Umbilical cord (tissue), 2 donors: Measurements from ENCODE around the gene GNG12. TPM values are rescaled to one million over a fixed set of nuclear protein-coding genes. Genes with fewer than 3 reads are reported as not detected.
"Not testable (repeated sequence)": the region's sequence is repeated elsewhere in the genome, so short reads cannot be mapped to it uniquely, and the experiment has no call there.

Source experiments
- DNase-seq: peaks from one replicate; pipeline ENCODE4 v3.0.0-alpha.2; 2015; ENCODE audit warnings: low spot score
- total RNA-seq: library from RNA; depleted of rRNA; stranded (reverse); fragments of >200 nt; gene quantifications from one replicate; pipeline ENCODE4 v1.2.3, GENCODE V29; 2014; ENCODE audit warnings: low replicate concordance; ENCODE audit not compliant: insufficient read depth

Gene GNG12
- total RNA-seq, 1 donor from 2014 or later: 153 TPM

GRCh38 chr1:67733681-67734322, 99.5 kb downstream of the GNG12 start:
- no peak for DNase-seq

DNA sequence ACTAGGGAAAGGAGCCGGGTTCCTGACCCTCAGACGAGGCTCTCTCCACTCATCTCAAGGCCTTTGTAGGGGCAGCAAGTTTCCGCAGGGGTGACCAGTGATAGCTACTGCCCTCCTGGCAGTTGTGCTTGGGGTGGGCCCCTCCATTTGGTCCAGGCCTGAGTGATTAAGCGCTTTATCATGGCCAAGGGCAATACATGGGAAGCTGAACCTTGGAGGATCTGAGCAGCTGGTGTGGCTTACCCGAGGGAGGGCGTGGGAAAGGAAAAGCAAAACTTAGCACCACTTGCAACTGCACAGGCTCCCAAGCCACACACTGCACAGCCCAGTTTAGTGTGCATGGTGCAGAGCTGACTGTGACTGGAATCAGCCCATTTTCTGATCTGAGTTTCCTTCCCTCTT, 100.5 kb downstream of the GNG12 start:
- peak; percentile 64 for DNase-seq

GRCh38 chr1:67731322-67731721, 101.9 kb downstream of the GNG12 start:
- no peak for DNase-seq

DNA sequence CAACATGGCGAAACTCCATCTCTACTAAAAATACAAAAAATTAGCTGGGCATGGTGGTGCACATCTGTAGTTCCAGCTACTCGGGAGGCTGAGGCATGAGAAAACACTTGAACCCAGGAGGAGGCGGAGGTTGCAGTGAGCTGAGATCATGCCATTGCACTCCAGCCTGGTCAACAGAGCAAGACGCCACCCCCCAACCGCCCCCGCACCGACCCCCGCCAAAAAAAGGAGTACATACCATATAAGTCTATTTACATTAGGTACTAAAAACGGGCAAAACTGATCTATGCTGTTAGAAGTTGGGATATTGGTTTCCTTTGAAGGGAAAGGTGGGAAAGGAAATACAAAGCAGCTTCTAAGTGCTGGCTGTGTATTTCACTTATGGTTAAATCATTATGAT, 103.0 kb downstream of the GNG12 start:
- DNase-seq: not testable (repeated sequence)

DNA sequence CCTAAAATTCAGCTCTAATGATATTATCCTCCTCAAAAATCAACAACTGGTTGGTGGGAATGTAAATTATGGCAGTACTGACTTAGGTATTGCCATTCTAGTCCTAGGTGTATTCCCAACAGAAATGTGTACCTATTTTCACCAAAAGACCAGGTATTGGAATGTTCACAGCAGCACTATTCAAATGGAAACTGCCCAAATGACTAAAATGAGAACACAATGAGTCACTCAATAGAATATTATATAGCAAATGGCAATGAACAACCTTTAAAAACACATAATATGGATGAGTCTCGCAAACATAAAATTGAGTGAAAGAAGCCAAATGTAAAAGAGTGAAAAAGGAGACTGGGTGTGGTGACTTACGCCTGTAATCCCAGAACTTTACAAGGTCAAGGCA, 103.4 kb downstream of the GNG12 start:
- no peak for DNase-seq

GRCh38 chr1:67726224-67726623, 107.0 kb downstream of the GNG12 start:
- no peak for DNase-seq

- DNase-seq: no peak
Observed at GRCh38 chr1:67724928-67725560, 108.2 kb downstream of the GNG12 start.

GRCh38 chr1:67723620-67724019, 109.6 kb downstream of the GNG12 start:
- DNase-seq: peak; percentile 14

GRCh38 chr1:67723126-67723525, 110.1 kb downstream of the GNG12 start:
- DNase-seq: no peak

DNA sequence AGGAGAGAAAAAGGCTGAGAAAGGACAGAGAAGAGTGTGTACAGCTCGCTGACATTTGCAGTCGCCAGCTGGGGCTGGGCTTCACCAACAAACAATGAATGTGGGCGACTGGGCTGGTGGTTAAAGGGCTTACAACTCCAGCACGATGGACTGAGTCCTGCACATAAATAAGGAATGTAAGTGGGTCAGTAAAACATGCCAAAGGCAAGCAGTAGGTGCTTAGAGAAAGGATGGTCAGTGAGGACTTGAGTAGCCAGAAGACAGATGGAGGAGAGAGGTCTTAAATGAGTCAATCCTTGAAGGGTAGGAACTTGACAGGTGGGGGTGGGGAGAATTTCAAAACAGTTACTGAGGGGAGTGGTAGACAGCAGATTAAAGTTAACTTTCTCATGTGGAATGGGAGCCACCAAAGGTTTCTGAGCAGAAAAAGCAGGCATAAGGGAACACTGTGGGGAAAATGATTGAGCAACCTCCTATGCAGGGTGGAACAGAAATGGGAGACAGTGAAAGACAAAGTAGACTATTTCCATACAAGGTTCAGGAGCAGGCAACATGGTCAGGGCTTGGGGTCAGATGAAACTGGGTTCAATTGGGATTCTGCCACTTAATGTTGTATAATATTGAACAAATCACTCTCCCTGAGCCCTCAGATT, 110.8 kb downstream of the GNG12 start:
- DNase-seq: no peak

- no peak for DNase-seq
Observed at GRCh38 chr1:67721650-67722291, 111.5 kb downstream of the GNG12 start.

DNA sequence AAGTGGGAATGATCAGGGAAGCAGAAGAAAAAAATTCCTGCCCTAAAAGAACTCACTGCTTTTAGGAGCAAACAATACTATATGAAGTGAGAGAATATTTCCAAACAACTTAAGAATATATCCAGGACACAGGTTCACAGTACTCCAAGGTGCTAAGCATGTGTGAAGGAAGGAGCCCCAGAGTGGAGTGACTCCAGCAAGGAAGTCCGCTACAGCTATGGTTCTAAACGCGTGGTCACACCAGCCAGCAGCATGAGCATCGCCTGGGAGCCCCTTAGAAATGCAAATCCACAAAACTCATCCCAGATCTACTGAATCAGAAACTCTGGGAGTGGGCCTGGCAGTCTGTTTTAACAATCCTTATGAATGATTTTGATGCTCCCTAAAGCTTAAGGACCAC, 112.2 kb downstream of the GNG12 start:
- no peak for DNase-seq

DNA sequence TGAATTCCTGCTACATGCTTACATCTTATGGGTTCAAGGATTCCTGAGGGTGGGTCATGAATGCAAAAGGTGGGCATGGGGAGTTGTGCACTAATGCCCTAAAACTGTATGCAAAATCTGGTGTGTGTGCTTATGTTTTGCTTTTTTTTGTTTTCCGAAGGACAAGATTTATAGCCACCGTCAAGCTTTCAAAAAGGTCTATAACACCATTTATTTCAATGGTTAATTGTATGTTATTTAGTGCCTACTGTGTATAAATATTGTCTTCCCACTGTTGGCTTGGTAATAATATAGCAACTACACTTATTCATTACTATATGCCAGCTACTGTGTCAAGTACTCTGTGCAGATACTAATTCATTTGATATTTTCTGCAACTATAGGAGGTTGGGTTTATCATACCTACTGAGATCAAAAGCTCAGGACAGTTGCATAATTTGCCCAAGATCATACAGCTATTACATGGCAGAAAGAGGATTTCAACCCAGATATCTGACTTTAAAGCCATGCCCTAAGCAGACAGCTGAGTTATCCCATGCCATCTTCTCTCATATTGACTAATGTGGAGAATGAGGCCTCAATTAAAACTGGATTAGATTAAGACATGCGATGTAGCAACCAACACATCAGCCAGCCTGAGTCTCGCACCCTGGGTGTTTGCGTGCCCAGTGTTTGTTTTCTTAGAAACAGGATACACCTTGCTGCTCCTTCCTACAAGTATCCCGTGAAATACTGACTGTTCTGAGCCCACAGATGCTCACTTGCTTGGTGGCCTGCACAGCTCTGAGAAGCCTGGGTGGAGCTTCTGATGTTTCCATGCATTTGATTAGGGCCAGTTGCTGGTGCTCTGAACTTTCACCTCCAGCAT, 113.7 kb downstream of the GNG12 start:
- no peak for DNase-seq

GRCh38 chr1:67717876-67718275, 115.4 kb downstream of the GNG12 start:
- DNase-seq: no peak

- no peak for DNase-seq
Observed at GRCh38 chr1:67716800-67717199, 116.5 kb downstream of the GNG12 start.

GRCh38 chr1:67715819-67716218, 117.4 kb downstream of the GNG12 start:
- no peak for DNase-seq

- DNase-seq: no peak
Observed at GRCh38 chr1:67713057-67713846, 120.0 kb downstream of the GNG12 start.

- no peak for DNase-seq
Observed at GRCh38 chr1:67711855-67712212, 121.4 kb downstream of the GNG12 start.

DNA sequence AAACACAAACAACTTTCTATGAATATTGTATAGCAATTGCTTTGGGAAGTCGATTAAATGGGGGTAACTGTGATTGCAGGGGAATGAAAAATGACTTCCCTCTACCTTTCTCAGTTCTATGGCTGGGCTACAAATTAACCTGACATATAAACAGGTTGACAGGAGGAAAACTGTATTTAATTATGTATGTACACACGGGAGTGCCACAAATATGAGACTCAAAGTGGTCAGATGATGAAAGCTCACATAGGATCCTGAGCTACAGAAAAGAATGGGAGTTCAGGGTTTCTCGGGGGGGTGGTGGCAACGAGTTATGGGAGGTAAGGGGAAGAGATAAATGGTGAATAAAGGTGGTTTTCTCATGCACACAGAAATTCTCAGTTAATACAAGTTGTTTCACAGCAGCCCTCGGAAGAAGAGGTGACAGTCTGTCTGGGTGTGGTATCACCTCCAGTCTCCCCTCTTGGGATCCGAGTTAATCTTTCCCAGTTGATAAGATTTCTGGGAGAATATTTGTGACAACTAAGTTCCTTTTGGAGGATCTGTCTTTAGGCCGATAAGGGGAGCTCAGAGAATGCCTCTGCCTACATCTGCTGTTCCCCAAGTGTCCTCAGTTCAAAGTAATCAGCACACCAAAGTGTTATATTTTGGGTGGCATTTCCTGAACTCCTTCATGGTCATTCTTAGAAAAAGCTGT, 122.0 kb downstream of the GNG12 start:
- no peak for DNase-seq

DNA sequence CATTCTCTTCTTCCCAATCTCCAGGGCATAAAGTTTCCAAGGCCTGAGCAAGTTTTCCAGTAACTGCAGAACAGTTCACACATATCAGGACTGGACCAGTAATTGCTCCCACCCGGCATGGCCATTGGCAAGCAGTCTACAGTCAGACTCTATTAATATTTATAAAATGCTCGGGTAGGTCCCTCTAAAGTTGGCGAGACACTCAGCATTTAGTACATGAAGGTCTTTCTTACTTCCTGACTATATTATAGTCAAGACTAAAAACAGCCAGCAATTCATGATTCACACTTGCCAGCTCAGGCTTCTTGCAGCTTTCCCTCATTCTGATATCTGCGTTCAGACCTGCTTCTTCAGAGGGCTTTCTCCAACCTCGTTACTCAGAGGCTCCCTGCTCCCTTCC, 122.8 kb downstream of the GNG12 start:
- no peak for DNase-seq
